NB4 (cell line): Measurements from ENCODE around the gene NT5C.

Source experiments
- DNase-seq: peaks from one replicate; pipeline ENCODE4 v3.0.0; 2010; ENCODE audit warnings: low read depth
- H3K4me3 ChIP-seq: one replicate; pipeline ENCODE4 v1.5.1; 2011; ENCODE audit warnings: mild to moderate bottlenecking, low read depth, low read length, moderate library complexity
- MYC ChIP-seq: IDR thresholded peaks from 2 replicates; pipeline ENCODE4 v1.6.1; 2011; ENCODE audit warnings: low read depth, low read length
- POLR2A ChIP-seq: IDR thresholded peaks from 2 replicates; pipeline ENCODE4 v1.6.1; 2011; ENCODE audit warnings: mild to moderate bottlenecking; ENCODE audit not compliant: insufficient read length; ENCODE audit errors: extremely low read depth
- TF ChIP-seq, protein P1 (sequence below): IDR thresholded peaks from 2 replicates; pipeline ENCODE4 v1.6.1; 2011; ENCODE audit warnings: low read depth, low read length
- TF ChIP-seq, protein P2 (sequence below): IDR thresholded peaks from one replicate; pipeline ENCODE4 v1.5.1; 2012; ENCODE audit warnings: low read depth, low read length

Gene NT5C

DNA sequence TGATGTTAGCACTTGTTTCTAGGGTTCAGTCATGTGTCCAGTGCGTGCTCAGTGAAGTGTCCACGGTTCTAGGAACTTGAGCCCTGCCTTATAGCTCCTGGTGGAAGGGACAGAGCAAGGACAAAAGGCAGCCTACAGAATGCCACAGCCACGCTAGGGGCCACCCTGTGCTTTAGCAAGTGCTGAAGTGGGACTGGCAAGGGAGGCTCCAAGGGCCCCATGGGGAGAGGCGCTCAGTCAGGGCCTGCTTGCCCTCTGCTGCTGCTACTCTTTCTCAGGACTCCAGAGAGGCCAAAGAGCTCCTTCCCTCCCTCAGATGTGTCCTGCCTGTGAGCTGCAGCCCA lies 6.8 kb downstream of the NT5C start:
- DNase-seq: no peak
- TF ChIP-seq, protein P1, sequence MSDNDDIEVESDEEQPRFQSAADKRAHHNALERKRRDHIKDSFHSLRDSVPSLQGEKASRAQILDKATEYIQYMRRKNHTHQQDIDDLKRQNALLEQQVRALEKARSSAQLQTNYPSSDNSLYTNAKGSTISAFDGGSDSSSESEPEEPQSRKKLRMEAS: no peak
- TF ChIP-seq MYC: no peak
- TF ChIP-seq, protein P2, sequence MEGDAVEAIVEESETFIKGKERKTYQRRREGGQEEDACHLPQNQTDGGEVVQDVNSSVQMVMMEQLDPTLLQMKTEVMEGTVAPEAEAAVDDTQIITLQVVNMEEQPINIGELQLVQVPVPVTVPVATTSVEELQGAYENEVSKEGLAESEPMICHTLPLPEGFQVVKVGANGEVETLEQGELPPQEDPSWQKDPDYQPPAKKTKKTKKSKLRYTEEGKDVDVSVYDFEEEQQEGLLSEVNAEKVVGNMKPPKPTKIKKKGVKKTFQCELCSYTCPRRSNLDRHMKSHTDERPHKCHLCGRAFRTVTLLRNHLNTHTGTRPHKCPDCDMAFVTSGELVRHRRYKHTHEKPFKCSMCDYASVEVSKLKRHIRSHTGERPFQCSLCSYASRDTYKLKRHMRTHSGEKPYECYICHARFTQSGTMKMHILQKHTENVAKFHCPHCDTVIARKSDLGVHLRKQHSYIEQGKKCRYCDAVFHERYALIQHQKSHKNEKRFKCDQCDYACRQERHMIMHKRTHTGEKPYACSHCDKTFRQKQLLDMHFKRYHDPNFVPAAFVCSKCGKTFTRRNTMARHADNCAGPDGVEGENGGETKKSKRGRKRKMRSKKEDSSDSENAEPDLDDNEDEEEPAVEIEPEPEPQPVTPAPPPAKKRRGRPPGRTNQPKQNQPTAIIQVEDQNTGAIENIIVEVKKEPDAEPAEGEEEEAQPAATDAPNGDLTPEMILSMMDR: no peak
- TF ChIP-seq POLR2A: no peak
- no peak overlapping the region for H3K4me3 ChIP-seq

DNA sequence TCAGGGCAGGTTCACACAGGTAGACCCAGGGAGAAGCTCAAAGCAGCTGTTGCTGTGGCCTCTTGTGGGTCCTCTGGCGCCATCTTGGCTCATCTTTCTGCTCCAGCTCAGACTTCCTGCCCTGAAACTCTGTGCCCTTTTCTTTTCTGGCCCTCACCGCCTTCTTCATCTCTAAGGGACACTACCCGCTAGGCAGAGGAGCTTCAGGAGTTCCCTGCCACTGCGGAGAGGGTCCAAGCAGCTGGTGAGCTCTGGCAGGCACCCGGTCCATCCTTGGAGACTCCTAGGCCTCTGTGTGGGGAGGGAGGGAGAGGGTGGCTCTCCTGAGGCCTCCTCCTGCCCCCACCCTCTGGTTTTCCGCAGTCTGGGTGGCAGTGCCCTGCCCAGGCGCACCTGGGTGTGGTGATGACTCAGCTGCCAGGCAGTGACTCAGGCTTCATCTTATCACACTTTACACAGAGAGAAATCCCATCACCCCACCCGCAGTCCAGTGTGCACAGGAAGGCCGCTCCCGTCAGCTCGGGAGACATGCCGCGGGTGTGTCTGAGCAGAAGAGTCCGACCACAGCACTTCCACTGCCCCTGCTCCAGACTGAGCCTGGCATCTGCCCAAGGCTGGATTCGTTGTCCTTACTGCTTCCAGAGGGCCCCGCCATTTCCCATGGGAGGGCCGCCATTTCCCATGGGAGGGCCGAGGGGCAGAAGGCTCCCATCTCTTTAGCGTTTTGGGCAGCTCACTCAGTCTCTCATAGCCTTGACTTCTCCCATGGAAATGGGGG lies 7.3 kb downstream of the NT5C start:
- DNase-seq: no peak
- H3K4me3 ChIP-seq: no peak overlapping the region
- no peak for TF ChIP-seq POLR2A
- no peak for TF ChIP-seq MYC
- TF ChIP-seq, protein P1: no peak
- TF ChIP-seq, protein P2: no peak

DNA sequence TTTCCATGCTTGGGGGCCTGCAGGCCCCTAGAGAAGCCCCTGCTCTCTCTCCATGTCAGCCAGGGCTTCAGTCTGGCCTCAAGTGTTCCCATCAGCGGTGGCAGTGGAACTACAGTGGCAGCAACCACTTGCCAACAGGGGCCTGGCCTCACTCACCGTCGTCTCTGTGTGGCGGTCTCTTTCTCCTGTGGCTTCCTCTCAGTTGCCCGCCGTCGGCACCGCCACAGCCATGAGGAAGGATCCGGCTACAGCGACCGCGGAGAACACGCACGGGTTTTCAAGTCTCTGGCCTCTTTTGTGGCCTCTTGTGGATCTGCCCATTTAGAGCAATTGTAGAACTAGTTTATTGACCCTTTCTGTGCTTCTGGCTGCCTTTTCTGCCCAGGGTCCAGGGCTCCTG lies 13.2 kb downstream of the NT5C start:
- no peak for DNase-seq
- no peak overlapping the region for H3K4me3 ChIP-seq
- no peak for TF ChIP-seq POLR2A
- TF ChIP-seq, protein P1: no peak
- TF ChIP-seq, protein P2: no peak
- no peak for TF ChIP-seq MYC

DNA sequence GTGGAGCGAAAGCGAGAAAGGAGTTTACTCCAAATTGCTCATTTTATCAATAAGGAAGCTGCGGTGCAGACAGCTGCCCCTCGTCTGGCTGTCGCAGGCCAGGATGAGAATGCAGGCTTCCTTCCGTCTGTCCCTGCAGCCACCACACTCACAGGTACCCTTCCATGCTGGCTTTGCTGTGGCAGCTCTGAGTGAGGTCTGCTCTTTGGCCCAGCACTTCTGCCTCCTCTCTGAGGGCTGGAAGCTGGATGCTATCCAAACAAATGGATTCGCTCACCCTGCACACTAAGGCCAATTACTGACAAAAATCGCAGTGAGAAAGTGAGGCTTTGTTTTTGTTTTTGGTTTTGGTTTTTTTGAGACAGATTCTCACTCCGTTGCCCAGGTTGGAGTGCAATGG lies 14.8 kb downstream of the NT5C start:
- H3K4me3 ChIP-seq: no peak overlapping the region
- no peak for DNase-seq
- TF ChIP-seq POLR2A: no peak
- TF ChIP-seq, protein P2: no peak
- TF ChIP-seq, protein P1: no peak
- TF ChIP-seq MYC: no peak

DNA sequence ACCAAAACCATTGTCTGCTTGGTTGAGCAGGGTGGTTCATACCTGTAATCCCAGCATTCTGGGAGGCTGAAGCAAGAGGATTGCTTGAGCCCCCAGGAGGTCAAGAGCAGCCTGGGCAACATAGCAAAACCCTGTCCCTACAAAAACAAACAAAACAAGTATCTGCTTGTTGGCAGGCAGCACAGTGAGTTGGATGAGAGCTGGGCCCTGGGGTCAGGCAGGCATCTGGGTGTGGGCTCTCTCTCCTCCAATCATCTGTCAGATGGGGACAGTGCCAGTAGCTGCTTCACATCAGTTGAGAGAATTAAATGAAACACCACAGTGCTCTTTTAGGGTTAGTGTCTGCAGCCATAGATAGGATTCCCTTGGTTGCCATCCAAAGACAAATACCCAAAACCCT lies 16.0 kb downstream of the NT5C start:
- no peak for DNase-seq
- H3K4me3 ChIP-seq: no peak overlapping the region
- TF ChIP-seq, protein P1: no peak
- TF ChIP-seq, protein P2: no peak
- TF ChIP-seq MYC: no peak
- no peak for TF ChIP-seq POLR2A
